Skeletal muscle tissue (tissue), 4 donors: ENCODE data around the gene FMO3. TPM values are rescaled to one million over a fixed set of nuclear protein-coding genes. Genes with fewer than 3 reads are reported as not detected.

Source experiments
- H3K27ac ChIP-seq: one replicate; pipeline ENCODE4 v1.7.0; 2013; ENCODE audit warnings: mild to moderate bottlenecking, low read depth, low read length, inconsistent platforms
- H3K27me3 ChIP-seq, 3 donors: one replicate each; pipeline ENCODE4 v1.7.0; 2013; ENCODE audit warnings: low read length in 3 of 3; ENCODE audit not compliant: control insufficient read depth in 3 of 3, insufficient read depth in 3 of 3
- H3K36me3 ChIP-seq, 3 donors: one replicate each; pipeline ENCODE4 v1.7.0; 2013; ENCODE audit warnings: low read length in 3 of 3; ENCODE audit not compliant: control insufficient read depth in 3 of 3, insufficient read depth in 3 of 3
- H3K4me1 ChIP-seq, 3 donors: one replicate each; pipeline ENCODE4 v1.7.0; 2013; ENCODE audit warnings: low read length in 3 of 3, mild to moderate bottlenecking in 3 of 3; ENCODE audit not compliant: control insufficient read depth in 3 of 3, insufficient read depth in 3 of 3
- H3K4me3 ChIP-seq, 3 donors: one replicate each; pipeline ENCODE4 v1.7.0; 2013; ENCODE audit warnings: low read length in 3 of 3
- H3K9ac ChIP-seq, 3 donors: one replicate each; pipeline ENCODE4 v1.7.0; 2013; ENCODE audit warnings: low read length in 3 of 3, mild to moderate bottlenecking in 3 of 3, moderate library complexity in 2 of 3, low read depth in 1 of 3
- H3K9me3 ChIP-seq, 3 donors: one replicate each; pipeline ENCODE4 v1.7.0; 2013; ENCODE audit warnings: low read length in 3 of 3; ENCODE audit not compliant: control insufficient read depth in 3 of 3
- total RNA-seq: library from RNA; depleted of rRNA; stranded (reverse); fragments of >200 nt; gene quantifications from one replicate; pipeline ENCODE4 v1.2.3, GENCODE V29; 2014
- donor health status: Osteomylitis.

Gene FMO3
- total RNA-seq, 1 donor from 2014 or later: not detected

DNA sequence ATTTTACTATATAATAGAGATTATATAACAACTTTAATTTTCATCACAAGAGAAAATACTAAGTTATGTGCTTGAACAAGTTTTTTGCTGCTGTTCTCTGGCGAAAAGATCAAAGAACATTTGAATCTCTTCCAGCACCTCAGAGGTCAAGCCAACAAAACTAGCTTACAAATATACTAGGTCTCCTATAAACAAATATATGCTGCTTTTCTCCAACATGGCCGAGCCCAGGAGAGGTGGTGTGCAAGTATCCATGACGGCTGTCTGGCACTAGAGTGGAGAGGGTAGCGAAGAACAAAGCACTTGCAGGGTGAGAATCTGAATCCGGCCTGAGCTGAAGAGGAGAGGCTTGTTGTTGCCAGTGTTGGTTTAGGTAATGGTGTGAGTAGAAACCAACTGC is 7.5 kb upstream of the FMO3 start:
- no peak overlapping the region for H3K27ac ChIP-seq
- H3K9me3 ChIP-seq: no peaks in the 10 kb centered on the region
- H3K9ac ChIP-seq: no peak overlapping the region

DNA sequence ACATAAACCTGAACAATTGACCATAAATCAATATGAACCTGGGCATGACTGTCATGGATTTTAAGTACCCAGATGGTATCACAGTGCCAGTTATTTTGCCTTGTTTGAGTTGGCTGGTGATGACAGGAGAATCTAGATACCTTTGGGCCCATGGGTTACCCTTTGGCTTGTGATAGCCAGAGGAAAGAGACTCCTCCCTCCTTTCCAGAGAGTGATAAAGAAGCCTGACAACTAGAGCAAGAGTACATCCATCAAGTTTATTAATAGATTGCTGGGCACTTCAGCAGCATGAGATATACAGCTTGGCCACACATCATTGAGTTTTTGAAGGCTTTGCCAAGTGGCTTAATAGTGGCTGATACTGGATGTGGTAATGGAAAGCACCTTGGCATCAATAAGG is 6.6 kb upstream of the FMO3 start:
- no peaks in the 10 kb centered on the region for H3K9me3 ChIP-seq
- H3K9ac ChIP-seq: no peak overlapping the region
- H3K27ac ChIP-seq: no peak overlapping the region
- no peak overlapping the region for H3K4me3 ChIP-seq
- H3K4me1 ChIP-seq: no peaks in the 10 kb centered on the region
- H3K27me3 ChIP-seq: no peaks in the 10 kb centered on the region
- H3K36me3 ChIP-seq: no peaks in the 10 kb centered on the region

More for the DNA sequence above, 7.5 kb upstream of the FMO3 start:
- Histone ChIP-seq H3K36me3 (no peaks in the 10 kb centered on the region), H3K27me3 (no peaks in the 10 kb centered on the region), H3K4me1 (no peaks in the 10 kb centered on the region), H3K4me3 (no peak overlapping the region)

DNA sequence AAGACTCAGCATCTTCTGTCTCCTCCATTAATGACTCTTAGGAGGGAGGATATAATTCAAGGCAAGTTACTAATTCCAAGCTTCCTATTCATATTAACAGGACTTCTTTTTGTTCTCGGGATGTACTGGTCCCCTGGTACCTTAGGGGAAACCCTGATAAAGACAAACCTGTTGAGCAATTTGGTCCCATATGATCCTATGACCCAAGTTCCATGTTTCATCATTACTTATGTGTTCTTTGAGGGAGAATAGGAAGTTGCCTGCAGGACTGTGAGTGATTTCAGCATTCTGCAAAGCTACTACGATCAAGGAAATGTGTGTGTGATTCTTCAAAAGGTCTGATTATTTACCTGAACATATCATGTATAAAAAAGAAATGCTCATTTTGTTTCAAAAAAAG is 5.8 kb upstream of the FMO3 start:
- no peak overlapping the region for H3K4me3 ChIP-seq
- no peaks in the 10 kb centered on the region for H3K36me3 ChIP-seq
- H3K4me1 ChIP-seq: no peaks in the 10 kb centered on the region
- H3K9ac ChIP-seq: no peak overlapping the region
- no peaks in the 10 kb centered on the region for H3K9me3 ChIP-seq
- no peak overlapping the region for H3K27ac ChIP-seq
- H3K27me3 ChIP-seq: no peaks in the 10 kb centered on the region

DNA sequence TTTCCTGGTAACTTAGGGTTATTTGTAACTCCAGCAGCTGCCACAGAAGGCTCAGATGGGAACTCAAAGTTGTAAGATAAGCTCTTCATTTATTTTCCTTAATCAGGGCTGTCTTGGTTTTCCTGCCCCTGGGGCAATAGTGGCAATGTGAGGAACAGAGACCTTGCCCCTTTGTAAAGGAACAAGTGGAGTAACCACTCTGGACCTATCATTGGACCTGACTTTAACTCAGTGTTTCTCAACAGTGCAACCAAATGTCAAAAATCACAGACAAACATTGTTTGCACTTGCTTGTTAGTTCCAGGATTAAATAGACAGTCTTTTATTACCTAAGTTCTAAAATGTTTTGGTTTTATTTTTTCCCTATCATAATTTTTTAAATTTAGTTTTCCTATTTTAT is 2.8 kb upstream of the FMO3 start:
- no peaks in the 10 kb centered on the region for H3K9me3 ChIP-seq
- H3K9ac ChIP-seq: no peak overlapping the region
- H3K27ac ChIP-seq: no peak overlapping the region
- H3K36me3 ChIP-seq: no peaks in the 10 kb centered on the region
- H3K27me3 ChIP-seq: no peaks in the 10 kb centered on the region
- no peak overlapping the region for H3K4me3 ChIP-seq
- no peaks in the 10 kb centered on the region for H3K4me1 ChIP-seq

DNA sequence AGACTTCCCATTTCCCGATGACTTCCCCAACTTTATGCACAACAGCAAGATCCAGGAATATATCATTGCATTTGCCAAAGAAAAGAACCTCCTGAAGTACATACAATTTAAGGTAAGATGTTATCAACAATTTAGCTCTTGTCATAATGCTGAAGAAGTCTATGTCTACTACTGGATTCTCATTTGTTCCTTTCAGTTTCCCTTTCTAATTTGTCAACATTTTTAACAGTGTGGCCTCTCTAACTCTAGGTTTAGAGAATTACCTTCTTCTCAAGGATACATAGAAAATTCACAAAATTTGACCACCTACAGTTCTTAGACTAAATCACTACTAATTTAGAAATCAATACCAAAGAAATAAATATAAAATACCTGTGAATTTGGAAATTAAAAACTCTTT is 13.2 kb downstream of the FMO3 start:
- Histone ChIP-seq H3K36me3 (no peaks in the 10 kb centered on the region), H3K9ac (no peak overlapping the region), H3K4me3 (no peak overlapping the region), H3K27me3 (no peaks in the 10 kb centered on the region), H3K27ac (no peak overlapping the region), H3K4me1 (no peaks in the 10 kb centered on the region), H3K9me3 (no peaks in the 10 kb centered on the region)

DNA sequence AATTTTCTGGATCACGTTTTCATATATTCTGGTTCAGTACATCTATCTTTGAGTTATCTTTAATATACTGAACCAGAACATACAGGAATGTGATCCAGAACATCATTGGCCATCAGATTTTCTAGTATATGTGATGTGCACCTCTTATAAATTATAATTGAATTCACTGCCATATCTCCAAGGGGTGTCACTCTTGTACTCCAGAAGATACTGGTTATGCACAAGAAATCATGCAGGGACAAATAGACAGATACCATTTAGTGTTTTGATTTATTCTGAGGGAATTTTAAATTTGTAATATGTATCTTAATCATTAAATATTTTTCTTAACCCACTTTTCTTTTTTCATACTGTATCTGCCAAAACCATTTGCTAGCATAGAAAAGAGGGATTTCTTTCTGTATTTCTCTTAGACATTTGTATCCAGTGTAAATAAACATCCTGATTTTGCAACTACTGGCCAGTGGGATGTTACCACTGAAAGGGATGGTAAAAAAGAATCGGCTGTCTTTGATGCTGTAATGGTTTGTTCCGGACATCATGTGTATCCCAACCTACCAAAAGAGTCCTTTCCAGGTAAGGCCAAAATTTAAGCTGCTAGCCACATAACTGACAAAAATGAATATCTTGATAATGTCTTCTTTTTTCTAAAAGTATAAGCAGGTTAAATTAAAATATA is 16.7 kb downstream of the FMO3 start:
- Histone ChIP-seq H3K27me3 (no peaks in the 10 kb centered on the region), H3K9me3 (no peaks in the 10 kb centered on the region), H3K9ac (no peak overlapping the region), H3K27ac (no peak overlapping the region), H3K4me3 (no peak overlapping the region), H3K36me3 (no peaks in the 10 kb centered on the region), H3K4me1 (peaks cover 0 to 6% (median 0%) of the 10 kb centered on the region in 3 donors)

DNA sequence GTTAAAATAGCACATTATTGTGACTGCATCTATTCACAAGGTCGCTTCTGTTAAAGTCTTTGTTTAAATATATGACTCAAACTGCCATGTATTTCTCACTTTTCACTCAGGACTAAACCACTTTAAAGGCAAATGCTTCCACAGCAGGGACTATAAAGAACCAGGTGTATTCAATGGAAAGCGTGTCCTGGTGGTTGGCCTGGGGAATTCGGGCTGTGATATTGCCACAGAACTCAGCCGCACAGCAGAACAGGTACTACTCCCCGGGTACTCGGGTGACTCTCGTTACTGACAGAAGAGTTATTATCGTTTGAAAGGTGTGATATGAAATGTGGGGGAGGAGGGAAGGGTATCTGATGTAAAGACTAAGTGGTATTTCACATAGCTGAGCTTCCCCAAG is 17.3 kb downstream of the FMO3 start:
- no peak overlapping the region for H3K4me3 ChIP-seq
- H3K27ac ChIP-seq: no peak overlapping the region
- H3K9me3 ChIP-seq: no peaks in the 10 kb centered on the region
- H3K36me3 ChIP-seq: no peaks in the 10 kb centered on the region
- H3K27me3 ChIP-seq: no peaks in the 10 kb centered on the region
- H3K4me1 ChIP-seq: peaks cover 0 to 6% (median 0%) of the 10 kb centered on the region in 3 donors
- no peak overlapping the region for H3K9ac ChIP-seq

DNA sequence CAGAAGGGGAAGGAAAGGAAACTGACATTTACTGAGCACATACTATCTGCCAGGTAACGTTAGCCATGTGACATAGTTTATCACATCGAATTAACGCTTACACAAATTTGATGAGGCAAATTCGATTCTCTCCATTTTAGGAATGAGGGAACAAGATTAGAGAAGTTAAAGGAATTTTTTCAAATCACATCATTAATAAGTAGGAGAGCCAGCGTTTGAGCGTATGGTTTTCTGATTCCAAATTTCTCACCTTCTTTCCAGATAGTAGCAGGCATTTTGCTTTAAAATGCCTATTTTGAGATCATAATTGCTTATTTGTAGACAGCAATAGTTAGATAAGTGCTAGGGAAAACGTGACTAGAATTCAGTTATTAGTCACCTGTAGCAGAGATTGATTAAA is 19.3 kb downstream of the FMO3 start:
- peaks cover 0 to 6% (median 0%) of the 10 kb centered on the region in 3 donors for H3K4me1 ChIP-seq
- no peak overlapping the region for H3K27ac ChIP-seq
- no peaks in the 10 kb centered on the region for H3K36me3 ChIP-seq
- H3K9ac ChIP-seq: no peak overlapping the region
- no peak overlapping the region for H3K4me3 ChIP-seq
- H3K9me3 ChIP-seq: no peaks in the 10 kb centered on the region
- H3K27me3 ChIP-seq: no peaks in the 10 kb centered on the region

DNA sequence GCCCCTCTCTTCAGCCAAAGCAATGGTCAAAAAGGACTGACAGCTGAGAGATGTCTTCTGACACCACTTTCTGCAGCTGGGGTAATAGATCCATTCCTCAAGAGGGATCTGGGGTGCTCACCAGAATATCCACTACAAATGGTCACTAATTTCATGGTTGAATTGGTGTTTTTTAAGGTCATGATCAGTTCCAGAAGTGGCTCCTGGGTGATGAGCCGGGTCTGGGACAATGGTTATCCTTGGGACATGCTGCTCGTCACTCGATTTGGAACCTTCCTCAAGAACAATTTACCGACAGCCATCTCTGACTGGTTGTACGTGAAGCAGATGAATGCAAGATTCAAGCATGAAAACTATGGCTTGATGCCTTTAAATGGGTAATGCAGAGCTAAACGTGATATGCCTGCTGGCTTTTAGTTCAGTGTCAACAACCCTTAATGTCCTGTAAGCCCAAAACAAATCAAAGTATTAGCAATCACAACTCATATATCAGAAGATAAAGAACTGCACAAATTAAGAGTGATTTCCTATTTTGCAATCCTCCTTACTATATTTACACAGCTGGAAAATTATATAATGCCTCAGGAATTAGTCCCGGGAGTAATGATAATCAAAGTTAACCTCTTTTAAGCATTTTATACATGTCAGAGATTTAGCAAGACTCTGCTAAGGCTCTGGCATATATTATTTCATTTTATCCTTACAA is 20.1 kb downstream of the FMO3 start:
- Histone ChIP-seq H3K4me3 (no peak overlapping the region), H3K36me3 (no peaks in the 10 kb centered on the region), H3K9me3 (no peaks in the 10 kb centered on the region), H3K9ac (no peak overlapping the region), H3K4me1 (peaks cover 0 to 6% (median 0%) of the 10 kb centered on the region in 3 donors), H3K27ac (no peak overlapping the region), H3K27me3 (no peaks in the 10 kb centered on the region)

DNA sequence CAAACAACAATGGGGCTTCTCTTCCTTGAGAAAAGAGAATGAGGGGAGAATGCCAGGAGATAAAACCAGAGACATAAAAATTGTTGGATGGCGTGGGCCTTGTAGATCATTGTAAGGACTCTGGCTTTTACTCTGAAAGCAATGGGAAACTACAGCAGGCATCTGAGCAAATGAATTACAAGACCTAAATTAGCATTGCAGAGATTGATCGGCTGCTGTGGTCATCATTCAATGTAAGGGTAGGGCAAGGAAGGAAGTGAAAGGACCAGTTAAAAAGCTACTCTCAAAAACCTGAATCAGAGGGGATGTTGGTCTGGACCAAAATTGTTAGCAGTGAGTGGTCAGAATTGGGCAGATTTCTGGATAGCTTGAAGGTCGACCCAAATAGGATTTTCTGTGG is 21.4 kb downstream of the FMO3 start:
- Histone ChIP-seq H3K4me1 (peaks cover 0 to 6% (median 0%) of the 10 kb centered on the region in 3 donors), H3K36me3 (no peaks in the 10 kb centered on the region), H3K27me3 (no peaks in the 10 kb centered on the region), H3K9me3 (no peaks in the 10 kb centered on the region), H3K9ac (no peak overlapping the region), H3K4me3 (no peak overlapping the region), H3K27ac (no peak overlapping the region)
